ENCODE data around the gene PPP1R8. TPM values are rescaled to one million over a fixed set of nuclear protein-coding genes. Genes with fewer than 3 reads are reported as not detected.

Gene PPP1R8
- total RNA-seq, 2 experiments from 2014 or later, result 57.3 to 72.4 TPM

DNA sequence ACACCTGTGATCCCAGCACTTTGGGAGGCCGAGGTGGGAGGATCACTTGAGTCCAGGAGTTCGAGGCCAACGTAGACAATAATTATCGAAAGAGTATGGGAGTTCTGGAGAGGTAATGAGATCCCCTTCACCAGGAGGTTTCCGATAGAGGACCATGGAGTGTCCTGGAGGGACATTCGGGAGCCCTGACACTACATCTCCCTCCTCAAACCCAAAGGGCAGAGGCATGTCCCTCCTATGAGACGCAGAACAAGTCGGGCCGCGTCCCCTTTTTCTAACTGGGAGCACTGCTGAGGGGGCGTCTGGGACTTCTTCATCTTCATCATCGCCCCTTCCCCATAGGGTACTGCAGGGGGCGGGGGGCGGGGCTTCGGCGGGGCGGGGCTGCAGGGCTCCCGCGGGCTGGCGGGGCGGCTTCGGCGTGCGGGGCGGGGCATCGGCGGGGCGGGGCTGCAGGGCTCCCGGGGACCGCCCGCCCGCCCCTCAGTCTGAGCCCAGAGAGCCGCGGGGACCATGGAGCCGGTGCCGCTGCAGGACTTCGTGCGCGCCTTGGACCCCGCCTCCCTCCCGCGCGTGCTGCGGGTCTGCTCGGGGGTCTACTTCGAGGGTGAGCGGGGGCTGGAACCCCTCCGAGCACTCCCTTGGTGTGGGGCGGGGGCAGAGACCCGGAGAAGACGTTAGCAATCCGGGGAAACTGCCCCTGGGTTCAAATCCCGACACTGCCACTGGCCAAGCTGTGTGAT lies 41.6 kb downstream of the PPP1R8 start, which contains the start of gene THEMIS2:
Gene THEMIS2 (plus strand): TSS at position 486 of the 743 bp plus-strand sequence. CDS start 28 bp downstream, at position 514.
- POLR2A ChIA-PET, result no interaction called here

DNA sequence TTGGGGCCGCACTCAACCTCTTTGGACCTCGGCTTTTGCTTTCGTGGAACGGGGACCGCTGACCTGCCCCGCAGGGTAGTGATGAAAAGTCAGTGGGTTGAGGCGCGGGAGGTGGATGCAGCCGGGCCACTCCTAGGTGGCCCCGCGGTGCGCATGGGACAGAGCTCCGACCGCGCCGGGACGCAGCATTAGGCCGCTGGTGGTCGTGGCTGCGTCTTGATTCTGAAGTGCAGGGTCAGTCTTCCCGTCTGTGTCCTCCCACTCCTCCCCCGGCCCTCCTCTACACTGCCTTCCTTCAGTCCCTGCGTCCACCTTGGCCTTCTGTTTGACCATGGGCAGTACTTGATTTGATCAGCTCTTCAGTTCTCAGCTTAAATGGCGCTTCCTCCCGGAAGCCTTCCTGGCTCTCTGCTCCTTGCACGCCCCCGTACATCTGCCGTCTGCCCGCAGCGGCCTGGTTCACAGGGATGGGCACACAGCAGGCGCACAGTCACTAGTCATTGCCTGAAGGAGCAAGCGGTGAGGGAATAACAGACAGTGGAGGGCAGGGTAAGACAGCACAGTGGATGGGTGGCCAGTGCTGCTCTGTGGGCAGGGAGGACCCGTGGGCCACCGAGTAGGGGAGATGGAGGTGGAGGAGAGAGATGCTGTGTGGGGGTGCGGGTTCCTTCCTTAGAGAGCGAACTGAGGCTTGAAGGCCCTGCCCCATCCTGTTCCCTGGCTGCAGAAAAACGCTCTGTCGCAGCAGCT lies 42.4 kb downstream of the PPP1R8 start:
- no peak for DNase-seq (ENCODE audit: low spot score)
- no peak for TF ChIP-seq EZH2phosphoT487 (IDR thresholded peaks at IDR 0.05; ENCODE audit: borderline replicate concordance, low read depth, low read length)
- TF ChIP-seq, protein P1, sequence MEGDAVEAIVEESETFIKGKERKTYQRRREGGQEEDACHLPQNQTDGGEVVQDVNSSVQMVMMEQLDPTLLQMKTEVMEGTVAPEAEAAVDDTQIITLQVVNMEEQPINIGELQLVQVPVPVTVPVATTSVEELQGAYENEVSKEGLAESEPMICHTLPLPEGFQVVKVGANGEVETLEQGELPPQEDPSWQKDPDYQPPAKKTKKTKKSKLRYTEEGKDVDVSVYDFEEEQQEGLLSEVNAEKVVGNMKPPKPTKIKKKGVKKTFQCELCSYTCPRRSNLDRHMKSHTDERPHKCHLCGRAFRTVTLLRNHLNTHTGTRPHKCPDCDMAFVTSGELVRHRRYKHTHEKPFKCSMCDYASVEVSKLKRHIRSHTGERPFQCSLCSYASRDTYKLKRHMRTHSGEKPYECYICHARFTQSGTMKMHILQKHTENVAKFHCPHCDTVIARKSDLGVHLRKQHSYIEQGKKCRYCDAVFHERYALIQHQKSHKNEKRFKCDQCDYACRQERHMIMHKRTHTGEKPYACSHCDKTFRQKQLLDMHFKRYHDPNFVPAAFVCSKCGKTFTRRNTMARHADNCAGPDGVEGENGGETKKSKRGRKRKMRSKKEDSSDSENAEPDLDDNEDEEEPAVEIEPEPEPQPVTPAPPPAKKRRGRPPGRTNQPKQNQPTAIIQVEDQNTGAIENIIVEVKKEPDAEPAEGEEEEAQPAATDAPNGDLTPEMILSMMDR (conservative IDR thresholded peaks at IDR 0.05; ENCODE audit: low read length), result no peak
- peak overlapping the region; percentile 52; the same call in 1 of the 2 replicates for H2AFZ ChIP-seq (ENCODE audit: low read length)
- no peaks in the 10 kb centered on the region for H3K9me3 ChIP-seq (ENCODE audit: low read length)
- peak overlapping the region; percentile 77 for H3K4me3 ChIP-seq (ENCODE audit: low read depth, low read length, poor library complexity, severe bottlenecking)
- peak overlapping the region; percentile 78 for H3K4me2 ChIP-seq (ENCODE audit: low read length)
- H3K36me3 ChIP-seq (ENCODE audit: insufficient read depth, low read length), result no peaks in the 10 kb centered on the region
- intact Hi-C loops (cut with micrococcal nuclease; ENCODE audit: unreplicated experiment), result loop anchor here (10.0 kb wide), 1 partner anchor 202 kb away; no protein-coding TSS in a partner anchor
- no peaks in the 10 kb centered on the region for H3K9me2 ChIP-seq (ENCODE audit: insufficient read depth, low read length)
- H4K20me1 ChIP-seq (ENCODE audit: insufficient read depth, low read length), result no peaks in the 10 kb centered on the region
- H3K79me2 ChIP-seq (ENCODE audit: insufficient read depth, low read depth, low read length), result no peaks in the 10 kb centered on the region
- peak overlapping the region; percentile 0 for H3K27ac ChIP-seq (ENCODE audit: low read depth, low read length, poor library complexity, severe bottlenecking)
- peaks cover 66% of the 10 kb centered on the region for H3K4me1 ChIP-seq (ENCODE audit: insufficient read depth, low read length, poor library complexity, severe bottlenecking)
- TSS peak; percentile 64 for BruUV-seq (replicated peaks)
- ChIA-PET POLR2A (no interaction called here), CTCF (ENCODE audit: unreplicated experiment) (no interaction called here)

More for the DNA sequence above, 41.6 kb downstream of the PPP1R8 start, which contains the start of gene THEMIS2:
- intact Hi-C loops (cut with micrococcal nuclease; ENCODE audit: unreplicated experiment), result loop anchor here (10.0 kb wide), 1 partner anchor 203 kb away; no protein-coding TSS in a partner anchor
- Histone ChIP-seq H4K20me1 (ENCODE audit: insufficient read depth, low read length) (no peaks in the 10 kb centered on the region), H3K4me1 (ENCODE audit: insufficient read depth, low read length, poor library complexity, severe bottlenecking) (peaks cover 66% of the 10 kb centered on the region), H3K36me3 (ENCODE audit: insufficient read depth, low read length) (no peaks in the 10 kb centered on the region), H3K4me3 (ENCODE audit: low read depth, low read length, poor library complexity, severe bottlenecking) (peak within 1 kb of the TSS; percentile 77), H3K4me2 (ENCODE audit: low read length) (peak within 1 kb of the TSS; percentile 78), H3K79me2 (ENCODE audit: insufficient read depth, low read depth, low read length) (no peaks in the 10 kb centered on the region), H3K27ac (ENCODE audit: low read depth, low read length, poor library complexity, severe bottlenecking) (peak within 1 kb of the TSS; percentile 0), H3K9me2 (ENCODE audit: insufficient read depth, low read length) (no peaks in the 10 kb centered on the region), H3K9me3 (ENCODE audit: low read length) (no peaks in the 10 kb centered on the region), H2AFZ (ENCODE audit: low read length) (peak within 1 kb of the TSS; percentile 63)
- CTCF ChIA-PET (ENCODE audit: unreplicated experiment), result no interaction called here
- TF ChIP-seq, protein P1 (conservative IDR thresholded peaks at IDR 0.05; ENCODE audit: low read length), result no peak
- no peak for TF ChIP-seq EZH2phosphoT487 (IDR thresholded peaks at IDR 0.05; ENCODE audit: borderline replicate concordance, low read depth, low read length)
- peak; percentile 71 for DNase-seq (ENCODE audit: low spot score)
- no TSS peak for BruUV-seq (replicated peaks)
